HepG2 (cell line): ENCODE data around the gene LMAN2. TPM values are rescaled to one million over a fixed set of nuclear protein-coding genes. Genes with fewer than 3 reads are reported as not detected.

Experiments
- ARNT2 ChIP-seq: sonication (generic); formaldehyde crosslinking; IDR thresholded peaks from 2 replicates; pipeline ENCODE4 v1.8.0; 2022; ENCODE audit warnings: mild to moderate bottlenecking, low read depth, missing genetic modification reagents, moderate library complexity
- DMAP1 ChIP-seq: IDR thresholded peaks from 2 replicates; pipeline ENCODE4 v1.6.1; 2016
- FOXA3 ChIP-seq: IDR thresholded peaks from 2 replicates; pipeline ENCODE4 v1.6.1; 2016; ENCODE audit warnings: missing genetic modification reagents, missing compliant biosample characterization
- JUND ChIP-seq: sonication (generic); formaldehyde crosslinking; IDR thresholded peaks from 2 replicates; pipeline ENCODE4 v1.8.0; 2022; ENCODE audit warnings: mild to moderate bottlenecking, missing genetic modification reagents
- LCORL ChIP-seq, 2 experiments: fragments of 450-650 bp in 1 of 2; sonication (generic) in 1 of 2; formaldehyde crosslinking in 1 of 2; IDR thresholded peaks; 2 replicates each; pipeline versions ENCODE4 v1.5.0 to v1.6.1; 2017 to 2020; ENCODE audit warnings: antibody characterized with exemption in 1 of 2, missing genetic modification reagents in 1 of 2
- MED13 ChIP-seq: sonication (generic); formaldehyde crosslinking; IDR thresholded peaks from 2 replicates; pipeline ENCODE4 v1.5.0; 2020; ENCODE audit warnings: missing genetic modification reagents
- NR2F6 ChIP-seq, 2 experiments: IDR thresholded peaks; 2 replicates each; pipeline ENCODE4 v1.6.1; 2016; ENCODE audit warnings: antibody characterized with exemption in 1 of 2, mild to moderate bottlenecking in 1 of 2
- RAD21 ChIP-seq: fragments of 450-650 bp; formaldehyde crosslinking; IDR thresholded peaks from 2 replicates; pipeline ENCODE4 v1.5.0; 2020; ENCODE audit warnings: mild to moderate bottlenecking
- RXRA ChIP-seq: sonication (generic); formaldehyde crosslinking; IDR thresholded peaks from 2 replicates; pipeline ENCODE4 v1.5.1; 2020; ENCODE audit warnings: missing genetic modification reagents
- SALL1 ChIP-seq: sonication (generic); formaldehyde crosslinking; IDR thresholded peaks from 2 replicates; pipeline ENCODE4 v1.8.0; 2022; ENCODE audit warnings: mild to moderate bottlenecking, missing genetic modification reagents
- SAP130 ChIP-seq: IDR thresholded peaks from 2 replicates; pipeline ENCODE4 v1.6.1; 2016; ENCODE audit warnings: low read depth
- SP1 ChIP-seq, 2 experiments: fragments of 450-650 bp in 1 of 2; sonication (generic) in 1 of 2; formaldehyde crosslinking in 1 of 2; IDR thresholded peaks; 2 replicates each; pipeline versions ENCODE4 v1.4.0 to v1.6.1; 2016 to 2020; ENCODE audit warnings: missing genetic modification reagents in 1 of 2
- SYNCRIP ChIP-seq: fragments of 200-400 bp; formaldehyde crosslinking; IDR thresholded peaks from 2 replicates; pipeline ENCODE4 v1.6.1; 2018; ENCODE audit warnings: mild to moderate bottlenecking, low read depth, low read length; ENCODE audit not compliant: insufficient read depth
- ZIK1 ChIP-seq: sonication (generic); formaldehyde crosslinking; IDR thresholded peaks from 2 replicates; pipeline ENCODE4 v1.5.0; 2020; ENCODE audit warnings: mild to moderate bottlenecking, low read depth, missing genetic modification reagents, borderline replicate concordance
- ZNF333 ChIP-seq: sonication (generic); formaldehyde crosslinking; IDR thresholded peaks from 2 replicates; pipeline ENCODE4 v1.4.0; 2020; ENCODE audit warnings: mild to moderate bottlenecking, missing genetic modification reagents, borderline replicate concordance
- ZNF572 ChIP-seq: sonication (generic); formaldehyde crosslinking; IDR thresholded peaks from 2 replicates; pipeline ENCODE4 v1.5.1; 2020; ENCODE audit warnings: mild to moderate bottlenecking, missing genetic modification reagents
- ZNF883 ChIP-seq: sonication (generic); formaldehyde crosslinking; IDR thresholded peaks from 2 replicates; pipeline ENCODE4 v1.5.1; 2020; ENCODE audit warnings: mild to moderate bottlenecking, missing genetic modification reagents; ENCODE audit errors: not compliant biosample characterization
- polyA plus RNA-seq, 8 experiments: library from polyadenylated mRNA; depleted of rRNA in 3 of 8; stranded (reverse) in 7 of 8; unstranded in 1 of 8; fragments of >200 nt; fragmentation: Illumina TruSeq in 4 of 8; extraction: Trizol in 4 of 8; gene quantifications; 2 replicates each; pipeline versions ENCODE4 v1.2.1 to v1.2.3, GENCODE V29; 2011 to 2016; ENCODE audit warnings: low read depth in 4 of 8, missing spikeins in 1 of 8, mixed read lengths in 1 of 8; ENCODE audit not compliant: insufficient read depth in 1 of 8
- total RNA-seq, 5 experiments: library from RNA; depleted of rRNA; stranded (reverse); fragments of >200 nt; fragmentation: Illumina TruSeq; extraction: Trizol; gene quantifications; 2 replicates each; pipeline ENCODE4 v1.2.3, GENCODE V29; 2016; ENCODE audit warnings: low read depth in 1 of 5
- TF ChIP-seq, protein P1 (sequence below): IDR thresholded peaks from 2 replicates; pipeline ENCODE4 v1.6.1; 2012; ENCODE audit warnings: low read length, improper control_type of control experiment
- TF ChIP-seq, protein P2 (sequence below): IDR thresholded peaks from 2 replicates; pipeline ENCODE4 v1.6.1; 2012; ENCODE audit warnings: low read depth, low read length, improper control_type of control experiment
- TF ChIP-seq, protein P3 (sequence below): sonication (generic); formaldehyde crosslinking; IDR thresholded peaks from 2 replicates; pipeline ENCODE4 v1.4.0; 2020; ENCODE audit warnings: missing genetic modification reagents
- TF ChIP-seq, protein P4 (sequence below): IDR thresholded peaks from 2 replicates; pipeline ENCODE4 v1.6.1; 2016

The LMAN2 gene
- total and polyA plus RNA-seq, 2 of the 13 experiments (the other 11 are each of a cell fraction or from before 2014, with no cell fraction given): 191 to 197 TPM

DNA sequence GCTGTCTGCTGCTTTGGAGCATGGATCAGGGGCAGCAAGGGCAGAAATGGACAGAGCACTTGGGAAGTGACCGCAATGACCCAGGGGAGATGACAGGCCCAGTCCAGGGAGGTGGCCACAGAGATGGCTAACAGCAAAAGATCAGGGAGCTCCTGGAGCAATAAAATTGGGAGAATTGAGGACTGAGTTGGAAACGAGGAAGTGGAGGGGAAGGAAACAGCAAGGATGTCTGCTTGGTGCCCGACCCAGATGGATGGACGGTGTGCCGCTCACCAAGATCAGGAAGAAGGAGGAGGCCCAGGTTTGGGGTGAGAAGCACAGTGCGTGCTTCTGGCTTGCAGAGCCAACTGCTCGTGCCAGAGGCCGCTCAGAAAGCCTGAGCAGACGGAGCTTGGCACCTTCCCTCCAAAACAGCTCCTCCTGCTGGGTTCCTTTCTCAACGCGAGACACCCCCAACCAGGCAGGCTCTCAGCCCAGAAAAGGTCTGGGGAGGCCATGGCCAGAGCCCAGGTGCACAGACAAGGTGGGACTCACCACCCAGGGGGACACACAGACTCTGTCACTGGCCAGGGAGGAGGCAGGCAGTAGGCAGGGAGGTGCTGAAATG is 31.1 kb upstream of the LMAN2 start (continued):
- TF ChIP-seq SP1 (IDR thresholded peaks at IDR 0.05) (no peak), SP1 (CRISPR knock-in tag; IDR thresholded peaks at IDR 0.05) (0 out of 2 replicates have a peak, but pooled peaks have one; percentile 17), ZNF883 (peak; percentile 34), FOXA3 (CRISPR knock-in tag) (0 out of 2 replicates have a peak, but pooled peaks have one; percentile 9), SYNCRIP (no peak), JUND (CRISPR knock-in tag) (no peak), ZNF333 (CRISPR knock-in tag) (no peak), LCORL (IDR thresholded peaks at IDR 0.05) (no peak), LCORL (CRISPR knock-in tag; IDR thresholded peaks at IDR 0.05) (peak; percentile 22; the same call in 1 of the 2 replicates), RAD21 (peak; percentile 60; the same call in 1 of the 2 replicates), ZIK1 (CRISPR knock-in tag) (no peak), DMAP1 (CRISPR knock-in tag) (no peak), MED13 (CRISPR knock-in tag) (no peak), ZNF572 (CRISPR knock-in tag) (no peak), ARNT2 (CRISPR knock-in tag) (0 out of 2 replicates have a peak, but pooled peaks have one; percentile 32), RXRA (CRISPR knock-in tag) (peak; percentile 25; the same call in 1 of the 2 replicates), SAP130 (CRISPR knock-in tag) (0 out of 2 replicates have a peak, but pooled peaks have one; percentile 18), SALL1 (CRISPR knock-in tag) (no peak), NR2F6 (IDR thresholded peaks at IDR 0.05) (no peak), NR2F6 (CRISPR knock-in tag; IDR thresholded peaks at IDR 0.05) (peak; percentile 16; the same call in 1 of the 2 replicates)
- TF ChIP-seq, protein P1, sequence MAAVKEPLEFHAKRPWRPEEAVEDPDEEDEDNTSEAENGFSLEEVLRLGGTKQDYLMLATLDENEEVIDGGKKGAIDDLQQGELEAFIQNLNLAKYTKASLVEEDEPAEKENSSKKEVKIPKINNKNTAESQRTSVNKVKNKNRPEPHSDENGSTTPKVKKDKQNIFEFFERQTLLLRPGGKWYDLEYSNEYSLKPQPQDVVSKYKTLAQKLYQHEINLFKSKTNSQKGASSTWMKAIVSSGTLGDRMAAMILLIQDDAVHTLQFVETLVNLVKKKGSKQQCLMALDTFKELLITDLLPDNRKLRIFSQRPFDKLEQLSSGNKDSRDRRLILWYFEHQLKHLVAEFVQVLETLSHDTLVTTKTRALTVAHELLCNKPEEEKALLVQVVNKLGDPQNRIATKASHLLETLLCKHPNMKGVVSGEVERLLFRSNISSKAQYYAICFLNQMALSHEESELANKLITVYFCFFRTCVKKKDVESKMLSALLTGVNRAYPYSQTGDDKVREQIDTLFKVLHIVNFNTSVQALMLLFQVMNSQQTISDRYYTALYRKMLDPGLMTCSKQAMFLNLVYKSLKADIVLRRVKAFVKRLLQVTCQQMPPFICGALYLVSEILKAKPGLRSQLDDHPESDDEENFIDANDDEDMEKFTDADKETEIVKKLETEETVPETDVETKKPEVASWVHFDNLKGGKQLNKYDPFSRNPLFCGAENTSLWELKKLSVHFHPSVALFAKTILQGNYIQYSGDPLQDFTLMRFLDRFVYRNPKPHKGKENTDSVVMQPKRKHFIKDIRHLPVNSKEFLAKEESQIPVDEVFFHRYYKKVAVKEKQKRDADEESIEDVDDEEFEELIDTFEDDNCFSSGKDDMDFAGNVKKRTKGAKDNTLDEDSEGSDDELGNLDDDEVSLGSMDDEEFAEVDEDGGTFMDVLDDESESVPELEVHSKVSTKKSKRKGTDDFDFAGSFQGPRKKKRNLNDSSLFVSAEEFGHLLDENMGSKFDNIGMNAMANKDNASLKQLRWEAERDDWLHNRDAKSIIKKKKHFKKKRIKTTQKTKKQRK: no peak
- TF ChIP-seq, protein P2, sequence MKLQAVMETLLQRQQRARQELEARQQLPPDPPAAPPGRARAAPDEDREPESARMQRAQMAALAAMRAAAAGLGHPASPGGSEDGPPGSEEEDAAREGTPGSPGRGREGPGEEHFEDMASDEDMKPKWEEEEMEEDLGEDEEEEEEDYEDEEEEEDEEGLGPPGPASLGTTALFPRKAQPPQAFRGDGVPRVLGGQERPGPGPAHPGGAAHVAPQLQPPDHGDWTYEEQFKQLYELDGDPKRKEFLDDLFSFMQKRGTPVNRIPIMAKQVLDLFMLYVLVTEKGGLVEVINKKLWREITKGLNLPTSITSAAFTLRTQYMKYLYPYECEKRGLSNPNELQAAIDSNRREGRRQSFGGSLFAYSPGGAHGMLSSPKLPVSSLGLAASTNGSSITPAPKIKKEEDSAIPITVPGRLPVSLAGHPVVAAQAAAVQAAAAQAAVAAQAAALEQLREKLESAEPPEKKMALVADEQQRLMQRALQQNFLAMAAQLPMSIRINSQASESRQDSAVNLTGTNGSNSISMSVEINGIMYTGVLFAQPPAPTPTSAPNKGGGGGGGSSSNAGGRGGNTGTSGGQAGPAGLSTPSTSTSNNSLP: no peak
- TF ChIP-seq, protein P3, sequence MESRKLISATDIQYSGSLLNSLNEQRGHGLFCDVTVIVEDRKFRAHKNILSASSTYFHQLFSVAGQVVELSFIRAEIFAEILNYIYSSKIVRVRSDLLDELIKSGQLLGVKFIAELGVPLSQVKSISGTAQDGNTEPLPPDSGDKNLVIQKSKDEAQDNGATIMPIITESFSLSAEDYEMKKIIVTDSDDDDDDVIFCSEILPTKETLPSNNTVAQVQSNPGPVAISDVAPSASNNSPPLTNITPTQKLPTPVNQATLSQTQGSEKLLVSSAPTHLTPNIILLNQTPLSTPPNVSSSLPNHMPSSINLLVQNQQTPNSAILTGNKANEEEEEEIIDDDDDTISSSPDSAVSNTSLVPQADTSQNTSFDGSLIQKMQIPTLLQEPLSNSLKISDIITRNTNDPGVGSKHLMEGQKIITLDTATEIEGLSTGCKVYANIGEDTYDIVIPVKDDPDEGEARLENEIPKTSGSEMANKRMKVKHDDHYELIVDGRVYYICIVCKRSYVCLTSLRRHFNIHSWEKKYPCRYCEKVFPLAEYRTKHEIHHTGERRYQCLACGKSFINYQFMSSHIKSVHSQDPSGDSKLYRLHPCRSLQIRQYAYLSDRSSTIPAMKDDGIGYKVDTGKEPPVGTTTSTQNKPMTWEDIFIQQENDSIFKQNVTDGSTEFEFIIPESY (CRISPR knock-in tag): peak; percentile 87
- TF ChIP-seq, protein P4, sequence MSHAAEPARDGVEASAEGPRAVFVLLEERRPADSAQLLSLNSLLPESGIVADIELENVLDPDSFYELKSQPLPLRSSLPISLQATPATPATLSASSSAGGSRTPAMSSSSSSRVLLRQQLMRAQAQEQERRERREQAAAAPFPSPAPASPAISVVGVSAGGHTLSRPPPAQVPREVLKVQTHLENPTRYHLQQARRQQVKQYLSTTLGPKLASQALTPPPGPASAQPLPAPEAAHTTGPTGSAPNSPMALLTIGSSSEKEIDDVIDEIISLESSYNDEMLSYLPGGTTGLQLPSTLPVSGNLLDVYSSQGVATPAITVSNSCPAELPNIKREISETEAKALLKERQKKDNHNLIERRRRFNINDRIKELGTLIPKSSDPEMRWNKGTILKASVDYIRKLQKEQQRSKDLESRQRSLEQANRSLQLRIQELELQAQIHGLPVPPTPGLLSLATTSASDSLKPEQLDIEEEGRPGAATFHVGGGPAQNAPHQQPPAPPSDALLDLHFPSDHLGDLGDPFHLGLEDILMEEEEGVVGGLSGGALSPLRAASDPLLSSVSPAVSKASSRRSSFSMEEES (CRISPR knock-in tag): 0 out of 2 replicates have a peak, but pooled peaks have one; percentile 13
- TF ChIP-seq, all 625 proteins: peak for 31
